OCI-LY1 (cell line): ENCODE data around the gene DOCK4.

Experiments
- H2AFZ ChIP-seq: fragments of 200-600 bp; sonication (generic), shearing (Covaris generic); 2 replicates; pipeline ENCODE4 v1.6.0; 2014; ENCODE audit warnings: antibody characterized with exemption, mild to moderate bottlenecking, low read length
- H3F3A ChIP-seq: fragments of 200-600 bp; sonication (generic), shearing (Covaris generic); 2 replicates; pipeline ENCODE4 v1.6.0; 2014; ENCODE audit warnings: mild to moderate bottlenecking, antibody characterized with exemption, low read length, moderate library complexity; ENCODE audit not compliant: insufficient read depth
- H3K27ac ChIP-seq: fragments of 200-600 bp; sonication (generic); 2 replicates; pipeline ENCODE4 v1.5.1; 2014; ENCODE audit warnings: low read length, mixed run types, mild to moderate bottlenecking, low read depth; ENCODE audit not compliant: poor library complexity, severe bottlenecking
- H3K27me3 ChIP-seq: fragments of 200-600 bp; sonication (generic); 2 replicates; pipeline ENCODE4 v1.6.0; 2014; ENCODE audit warnings: antibody characterized with exemption, mild to moderate bottlenecking, low read length, moderate library complexity; ENCODE audit not compliant: insufficient read depth
- H3K36me3 ChIP-seq: fragments of 200-600 bp; sonication (generic); 2 replicates; pipeline ENCODE4 v1.6.1; 2014; ENCODE audit warnings: mild to moderate bottlenecking, antibody characterized with exemption, low read length, moderate library complexity, mixed read lengths; ENCODE audit not compliant: insufficient read depth
- H3K4me1 ChIP-seq: fragments of 200-600 bp; sonication (generic); 2 replicates; pipeline ENCODE4 v1.5.1; 2014; ENCODE audit warnings: mild to moderate bottlenecking, low read length, moderate library complexity; ENCODE audit not compliant: insufficient read depth, severe bottlenecking
- H3K4me2 ChIP-seq: fragments of 200-600 bp; sonication (generic), shearing (Covaris generic); 2 replicates; pipeline ENCODE4 v1.6.1; 2014; ENCODE audit warnings: low read length
- H3K4me3 ChIP-seq: fragments of 200-600 bp; sonication (generic); 2 replicates; pipeline ENCODE4 v1.5.1; 2014; ENCODE audit warnings: low read length, low read depth, mild to moderate bottlenecking, mixed read lengths; ENCODE audit not compliant: poor library complexity, severe bottlenecking
- H3K79me2 ChIP-seq: fragments of 200-600 bp; shearing (Covaris generic); 2 replicates; pipeline ENCODE4 v1.6.1; 2016; ENCODE audit warnings: mixed run types, low read length, mixed read lengths; ENCODE audit not compliant: insufficient read depth
- H3K9ac ChIP-seq: fragments of 200-600 bp; sonication (generic), shearing (Covaris generic); 2 replicates; pipeline ENCODE4 v1.6.1; 2014; ENCODE audit warnings: mild to moderate bottlenecking, low read length, mixed read lengths
- H3K9me2 ChIP-seq: fragments of 200-600 bp; sonication (generic), shearing (Covaris generic); 2 replicates; pipeline ENCODE4 v1.6.1; 2014; ENCODE audit warnings: low read depth, mild to moderate bottlenecking, low read length, mixed read lengths
- H3K9me3 ChIP-seq: fragments of 200-600 bp; shearing (Covaris generic); 2 replicates; pipeline ENCODE4 v1.6.1; 2014; ENCODE audit warnings: low read length, mixed read lengths
- H4K20me1 ChIP-seq: fragments of 200-600 bp; sonication (generic), shearing (Covaris generic); 2 replicates; pipeline ENCODE4 v1.6.0; 2016; ENCODE audit warnings: mild to moderate bottlenecking, low read length; ENCODE audit not compliant: insufficient read depth
- CTCF ChIP-seq: fragments of 200-600 bp; sonication (generic), shearing (Covaris generic); IDR thresholded peaks from 2 replicates; pipeline ENCODE4 v1.5.1; 2017; ENCODE audit warnings: mild to moderate bottlenecking, antibody characterized with exemption, low read length, moderate library complexity, mixed read lengths
- EZH2 ChIP-seq: fragments of 200-600 bp; sonication (generic), shearing (Covaris generic); IDR thresholded peaks from 2 replicates; pipeline ENCODE4 v1.8.0; 2017; ENCODE audit warnings: borderline replicate concordance, mixed run types, mild to moderate bottlenecking, antibody characterized with exemption, low read length, moderate library complexity, mixed read lengths

Gene DOCK4

GRCh38 chr7:112089551-112089950, 116.6 kb downstream of the DOCK4 start:
- H3K27me3 ChIP-seq = no peaks in the 10 kb centered on the region
- H3K27ac ChIP-seq = no peak overlapping the region
- no peaks in the 10 kb centered on the region for H4K20me1 ChIP-seq
- no peaks in the 10 kb centered on the region for H3K4me1 ChIP-seq
- no peaks in the 10 kb centered on the region for H3K9me3 ChIP-seq
- TF ChIP-seq EZH2 (no peak), CTCF (no peak)
- no peak overlapping the region for H3K4me2 ChIP-seq
- no peak overlapping the region for H2AFZ ChIP-seq
- H3K4me3 ChIP-seq = no peak overlapping the region
- no peaks in the 10 kb centered on the region for H3K79me2 ChIP-seq
- no peaks in the 10 kb centered on the region for H3K9me2 ChIP-seq
- no peak overlapping the region for H3K9ac ChIP-seq
- no peaks in the 10 kb centered on the region for H3K36me3 ChIP-seq
- H3F3A ChIP-seq = no peaks in the 10 kb centered on the region

- no peaks in the 10 kb centered on the region for H3K9me2 ChIP-seq
- H3F3A ChIP-seq = no peaks in the 10 kb centered on the region
- H4K20me1 ChIP-seq = no peaks in the 10 kb centered on the region
- no peaks in the 10 kb centered on the region for H3K36me3 ChIP-seq
- H3K79me2 ChIP-seq = no peaks in the 10 kb centered on the region
- no peaks in the 10 kb centered on the region for H3K9me3 ChIP-seq
- H3K9ac ChIP-seq = no peak overlapping the region
- no peak overlapping the region for H3K27ac ChIP-seq
- H3K27me3 ChIP-seq = no peaks in the 10 kb centered on the region
- no peak overlapping the region for H3K4me3 ChIP-seq
- no peaks in the 10 kb centered on the region for H3K4me1 ChIP-seq
- H2AFZ ChIP-seq = no peak overlapping the region
- H3K4me2 ChIP-seq = no peak overlapping the region
- no peak for TF ChIP-seq CTCF
Observed at GRCh38 chr7:112088484-112089016, 117.6 kb downstream of the DOCK4 start.

- no peaks in the 10 kb centered on the region for H3K9me2 ChIP-seq
- no peaks in the 10 kb centered on the region for H3K27me3 ChIP-seq
- TF ChIP-seq CTCF (no peak), EZH2 (no peak)
- no peaks in the 10 kb centered on the region for H3F3A ChIP-seq
- no peaks in the 10 kb centered on the region for H3K9me3 ChIP-seq
- no peaks in the 10 kb centered on the region for H3K36me3 ChIP-seq
- no peaks in the 10 kb centered on the region for H3K4me1 ChIP-seq
- no peak overlapping the region for H3K9ac ChIP-seq
- H2AFZ ChIP-seq = no peak overlapping the region
- H3K27ac ChIP-seq = no peak overlapping the region
- no peaks in the 10 kb centered on the region for H4K20me1 ChIP-seq
- H3K79me2 ChIP-seq = no peaks in the 10 kb centered on the region
- no peak overlapping the region for H3K4me3 ChIP-seq
- no peak overlapping the region for H3K4me2 ChIP-seq
Observed at GRCh38 chr7:112086496-112087254, 119.5 kb downstream of the DOCK4 start.
